Measurements from ENCODE around the gene CMAS.

- no peak for TF ChIP-seq GABPA (IDR thresholded peaks at IDR 0.05; ENCODE audit: low read depth)
- no peak for TF ChIP-seq CTCF (IDR thresholded peaks at IDR 0.05; ENCODE audit: insufficient read depth, low read length)
- no peak for TF ChIP-seq POLR2AphosphoS5 (IDR thresholded peaks at IDR 0.05; ENCODE audit: low read depth)
These were observed 6.7 kb upstream of the CMAS start for GRCh38 chr12:22039361-22039760.

All from HL-60 (cell line).